ENCODE data around the gene ITGAE.

- TF ChIP-seq CTCF (conservative IDR thresholded peaks at IDR 0.05; ENCODE audit: low read depth, low read length) (no peak), EZH2 (IDR thresholded peaks at IDR 0.05; ENCODE audit: borderline replicate concordance, low read depth, low read length, poor library complexity, severe bottlenecking) (no peak)
Measured at GRCh38 chr17:3682033-3682432, 119.0 kb downstream of the ITGAE start.

All from A673 (cell line).